HEK293T (cell line): ENCODE results near the gene TSFM.

ENCODE experiments used
- ARNT ChIP-seq: fragments of 450-650 bp; IDR thresholded peaks from 2 replicates; pipeline ENCODE4 v1.6.1; 2017; ENCODE audit warnings: mild to moderate bottlenecking
- BHLHE40 ChIP-seq: fragments of 450-650 bp; IDR thresholded peaks from 2 replicates; pipeline ENCODE4 v1.6.1; 2016; ENCODE audit warnings: mild to moderate bottlenecking, moderate library complexity, borderline replicate concordance
- ELF4 ChIP-seq: fragments of 450-650 bp; IDR thresholded peaks from 2 replicates; pipeline ENCODE4 v1.6.1; 2017; ENCODE audit warnings: antibody characterized with exemption
- FOXM1 ChIP-seq: fragments of 450-650 bp; IDR thresholded peaks from 2 replicates; pipeline ENCODE4 v1.6.1; 2017; ENCODE audit warnings: mild to moderate bottlenecking, borderline replicate concordance
- HDGF ChIP-seq: fragments of 450-650 bp; IDR thresholded peaks from 2 replicates; pipeline ENCODE4 v1.6.1; 2017; ENCODE audit warnings: antibody characterized with exemption, borderline replicate concordance
- LEF1 ChIP-seq: fragments of 450-650 bp; IDR thresholded peaks from 2 replicates; pipeline ENCODE4 v1.6.1; 2017; ENCODE audit warnings: mild to moderate bottlenecking, borderline replicate concordance
- SP1 ChIP-seq: fragments of 450-650 bp; IDR thresholded peaks from 2 replicates; pipeline ENCODE4 v1.6.1; 2017
- SUZ12 ChIP-seq: fragments of 450-650 bp; IDR thresholded peaks from 2 replicates; pipeline ENCODE4 v1.6.1; 2016; ENCODE audit warnings: mild to moderate bottlenecking
- TARDBP ChIP-seq: fragments of 450-650 bp; IDR thresholded peaks from 2 replicates; pipeline ENCODE4 v1.6.1; 2016

DNA sequence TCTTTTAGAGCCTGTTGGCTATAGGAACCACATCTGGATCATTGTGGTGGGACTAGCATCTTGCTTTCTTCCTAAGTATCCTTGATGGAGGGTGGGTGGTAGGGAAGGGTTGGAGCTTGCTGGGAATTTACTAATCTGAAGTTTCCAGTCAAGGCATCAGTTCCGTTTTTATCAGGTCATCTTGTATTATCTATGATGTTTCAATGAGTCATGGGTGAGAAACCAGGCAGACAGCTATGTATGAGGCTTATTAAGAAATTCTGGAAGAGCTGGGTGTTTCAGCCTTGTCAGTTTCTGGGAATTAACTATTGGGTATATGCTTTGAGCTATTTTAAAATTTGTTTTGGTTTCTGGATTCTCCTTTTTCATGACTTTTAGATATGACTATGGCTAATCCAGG lies 11.3 kb downstream of the TSFM start:
- no peak for TF ChIP-seq BHLHE40
- no peak for TF ChIP-seq ARNT
- TF ChIP-seq SUZ12: no peak
- TF ChIP-seq SP1: no peak
- TF ChIP-seq TARDBP: no peak
- TF ChIP-seq LEF1: no peak
- TF ChIP-seq FOXM1: no peak
- TF ChIP-seq HDGF: no peak
- no peak for TF ChIP-seq ELF4
